DND-41 (cell line): ENCODE results near the gene PAGR1.

Source experiments
- CTCF ChIP-seq: IDR thresholded peaks from 2 replicates; pipeline ENCODE4 v1.5.1; 2012; ENCODE audit warnings: borderline replicate concordance, low read length, moderate library complexity, mild to moderate bottlenecking; ENCODE audit not compliant: poor library complexity, severe bottlenecking; ENCODE audit errors: extremely low read depth
- EZH2 ChIP-seq: IDR thresholded peaks from 3 replicates; pipeline ENCODE4 v1.6.1; 2012; ENCODE audit warnings: borderline replicate concordance, low read depth, mild to moderate bottlenecking, moderate library complexity, low read length, inconsistent platforms; ENCODE audit not compliant: severe bottlenecking

GRCh38 chr16:29805232-29806098 lies 10.5 kb upstream of the PAGR1 start:
- TF ChIP-seq CTCF (peak; percentile 22), EZH2 (no peak)
